ENCODE data around the gene NAA40. TPM values are rescaled to one million over a fixed set of nuclear protein-coding genes. Genes with fewer than 3 reads are reported as not detected.

The NAA40 gene
- total and polyA plus RNA-seq, 2 experiments from 2014 or later: 10.1 to 24.6 TPM

DNA sequence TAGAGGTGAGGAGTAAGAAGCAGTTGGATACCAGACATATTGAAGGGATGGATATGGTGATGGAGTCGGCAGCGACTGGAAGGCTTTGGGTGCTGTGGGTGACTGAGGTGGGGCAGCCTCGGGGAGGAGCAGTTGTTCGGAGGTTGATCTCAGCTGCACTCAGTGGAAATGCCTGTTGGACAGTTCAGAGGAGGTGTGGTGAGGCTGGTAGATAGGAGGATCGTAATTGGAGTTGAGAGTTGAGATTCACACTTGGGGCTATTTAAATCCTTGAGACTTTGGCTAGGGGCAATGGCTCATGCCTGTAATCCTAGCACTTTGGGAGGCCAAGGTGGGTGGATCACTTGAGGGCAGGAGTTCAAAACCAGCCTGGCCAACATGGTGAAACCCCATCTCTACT, 54.3 kb downstream of the NAA40 start:
- H3K79me2 ChIP-seq (replicated peaks; ENCODE audit: insufficient read depth): peaks cover 22% of the 10 kb centered on the region
- no peak overlapping the region for H2AFZ ChIP-seq
- Mint-ChIP-seq H3K36me3 (ENCODE audit: low read depth) (peaks cover 83% of the 10 kb centered on the region), H3K9me3 (no peaks in the 10 kb centered on the region; the same call in 2 of the 3 replicates), H3K27me3 (ENCODE audit: insufficient read depth, low read depth, poor library complexity) (peaks cover 9% of the 10 kb centered on the region), H3K4me1 (peaks cover 14% of the 10 kb centered on the region), H3K4me3 (no peak overlapping the region), H3K27ac (no peak overlapping the region)
- H3K27ac ChIP-seq (ENCODE audit: low read depth): no peak overlapping the region
- H3K27me3 ChIP-seq (ENCODE audit: insufficient read depth): no peaks in the 10 kb centered on the region
- no peak for ATAC-seq
- DNase-seq (ENCODE audit: low spot score): no peak
- no peak for TF ChIP-seq POLR2AphosphoS5 (IDR thresholded peaks at IDR 0.05; ENCODE audit: low read depth)
- no peak for TF ChIP-seq ETS1 (IDR thresholded peaks at IDR 0.05)
- TF ChIP-seq, protein P1, sequence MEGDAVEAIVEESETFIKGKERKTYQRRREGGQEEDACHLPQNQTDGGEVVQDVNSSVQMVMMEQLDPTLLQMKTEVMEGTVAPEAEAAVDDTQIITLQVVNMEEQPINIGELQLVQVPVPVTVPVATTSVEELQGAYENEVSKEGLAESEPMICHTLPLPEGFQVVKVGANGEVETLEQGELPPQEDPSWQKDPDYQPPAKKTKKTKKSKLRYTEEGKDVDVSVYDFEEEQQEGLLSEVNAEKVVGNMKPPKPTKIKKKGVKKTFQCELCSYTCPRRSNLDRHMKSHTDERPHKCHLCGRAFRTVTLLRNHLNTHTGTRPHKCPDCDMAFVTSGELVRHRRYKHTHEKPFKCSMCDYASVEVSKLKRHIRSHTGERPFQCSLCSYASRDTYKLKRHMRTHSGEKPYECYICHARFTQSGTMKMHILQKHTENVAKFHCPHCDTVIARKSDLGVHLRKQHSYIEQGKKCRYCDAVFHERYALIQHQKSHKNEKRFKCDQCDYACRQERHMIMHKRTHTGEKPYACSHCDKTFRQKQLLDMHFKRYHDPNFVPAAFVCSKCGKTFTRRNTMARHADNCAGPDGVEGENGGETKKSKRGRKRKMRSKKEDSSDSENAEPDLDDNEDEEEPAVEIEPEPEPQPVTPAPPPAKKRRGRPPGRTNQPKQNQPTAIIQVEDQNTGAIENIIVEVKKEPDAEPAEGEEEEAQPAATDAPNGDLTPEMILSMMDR (conservative IDR thresholded peaks at IDR 0.05; ENCODE audit: low read depth in 2 of 2): no peak
- no peak for TF ChIP-seq ZNF331 (CRISPR knock-in tag; IDR thresholded peaks at IDR 0.05; ENCODE audit: low read depth)
- TF ChIP-seq, protein P2, sequence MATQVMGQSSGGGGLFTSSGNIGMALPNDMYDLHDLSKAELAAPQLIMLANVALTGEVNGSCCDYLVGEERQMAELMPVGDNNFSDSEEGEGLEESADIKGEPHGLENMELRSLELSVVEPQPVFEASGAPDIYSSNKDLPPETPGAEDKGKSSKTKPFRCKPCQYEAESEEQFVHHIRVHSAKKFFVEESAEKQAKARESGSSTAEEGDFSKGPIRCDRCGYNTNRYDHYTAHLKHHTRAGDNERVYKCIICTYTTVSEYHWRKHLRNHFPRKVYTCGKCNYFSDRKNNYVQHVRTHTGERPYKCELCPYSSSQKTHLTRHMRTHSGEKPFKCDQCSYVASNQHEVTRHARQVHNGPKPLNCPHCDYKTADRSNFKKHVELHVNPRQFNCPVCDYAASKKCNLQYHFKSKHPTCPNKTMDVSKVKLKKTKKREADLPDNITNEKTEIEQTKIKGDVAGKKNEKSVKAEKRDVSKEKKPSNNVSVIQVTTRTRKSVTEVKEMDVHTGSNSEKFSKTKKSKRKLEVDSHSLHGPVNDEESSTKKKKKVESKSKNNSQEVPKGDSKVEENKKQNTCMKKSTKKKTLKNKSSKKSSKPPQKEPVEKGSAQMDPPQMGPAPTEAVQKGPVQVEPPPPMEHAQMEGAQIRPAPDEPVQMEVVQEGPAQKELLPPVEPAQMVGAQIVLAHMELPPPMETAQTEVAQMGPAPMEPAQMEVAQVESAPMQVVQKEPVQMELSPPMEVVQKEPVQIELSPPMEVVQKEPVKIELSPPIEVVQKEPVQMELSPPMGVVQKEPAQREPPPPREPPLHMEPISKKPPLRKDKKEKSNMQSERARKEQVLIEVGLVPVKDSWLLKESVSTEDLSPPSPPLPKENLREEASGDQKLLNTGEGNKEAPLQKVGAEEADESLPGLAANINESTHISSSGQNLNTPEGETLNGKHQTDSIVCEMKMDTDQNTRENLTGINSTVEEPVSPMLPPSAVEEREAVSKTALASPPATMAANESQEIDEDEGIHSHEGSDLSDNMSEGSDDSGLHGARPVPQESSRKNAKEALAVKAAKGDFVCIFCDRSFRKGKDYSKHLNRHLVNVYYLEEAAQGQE (IDR thresholded peaks at IDR 0.05; ENCODE audit: unreplicated experiment): no peak
- TF ChIP-seq, protein P3, sequence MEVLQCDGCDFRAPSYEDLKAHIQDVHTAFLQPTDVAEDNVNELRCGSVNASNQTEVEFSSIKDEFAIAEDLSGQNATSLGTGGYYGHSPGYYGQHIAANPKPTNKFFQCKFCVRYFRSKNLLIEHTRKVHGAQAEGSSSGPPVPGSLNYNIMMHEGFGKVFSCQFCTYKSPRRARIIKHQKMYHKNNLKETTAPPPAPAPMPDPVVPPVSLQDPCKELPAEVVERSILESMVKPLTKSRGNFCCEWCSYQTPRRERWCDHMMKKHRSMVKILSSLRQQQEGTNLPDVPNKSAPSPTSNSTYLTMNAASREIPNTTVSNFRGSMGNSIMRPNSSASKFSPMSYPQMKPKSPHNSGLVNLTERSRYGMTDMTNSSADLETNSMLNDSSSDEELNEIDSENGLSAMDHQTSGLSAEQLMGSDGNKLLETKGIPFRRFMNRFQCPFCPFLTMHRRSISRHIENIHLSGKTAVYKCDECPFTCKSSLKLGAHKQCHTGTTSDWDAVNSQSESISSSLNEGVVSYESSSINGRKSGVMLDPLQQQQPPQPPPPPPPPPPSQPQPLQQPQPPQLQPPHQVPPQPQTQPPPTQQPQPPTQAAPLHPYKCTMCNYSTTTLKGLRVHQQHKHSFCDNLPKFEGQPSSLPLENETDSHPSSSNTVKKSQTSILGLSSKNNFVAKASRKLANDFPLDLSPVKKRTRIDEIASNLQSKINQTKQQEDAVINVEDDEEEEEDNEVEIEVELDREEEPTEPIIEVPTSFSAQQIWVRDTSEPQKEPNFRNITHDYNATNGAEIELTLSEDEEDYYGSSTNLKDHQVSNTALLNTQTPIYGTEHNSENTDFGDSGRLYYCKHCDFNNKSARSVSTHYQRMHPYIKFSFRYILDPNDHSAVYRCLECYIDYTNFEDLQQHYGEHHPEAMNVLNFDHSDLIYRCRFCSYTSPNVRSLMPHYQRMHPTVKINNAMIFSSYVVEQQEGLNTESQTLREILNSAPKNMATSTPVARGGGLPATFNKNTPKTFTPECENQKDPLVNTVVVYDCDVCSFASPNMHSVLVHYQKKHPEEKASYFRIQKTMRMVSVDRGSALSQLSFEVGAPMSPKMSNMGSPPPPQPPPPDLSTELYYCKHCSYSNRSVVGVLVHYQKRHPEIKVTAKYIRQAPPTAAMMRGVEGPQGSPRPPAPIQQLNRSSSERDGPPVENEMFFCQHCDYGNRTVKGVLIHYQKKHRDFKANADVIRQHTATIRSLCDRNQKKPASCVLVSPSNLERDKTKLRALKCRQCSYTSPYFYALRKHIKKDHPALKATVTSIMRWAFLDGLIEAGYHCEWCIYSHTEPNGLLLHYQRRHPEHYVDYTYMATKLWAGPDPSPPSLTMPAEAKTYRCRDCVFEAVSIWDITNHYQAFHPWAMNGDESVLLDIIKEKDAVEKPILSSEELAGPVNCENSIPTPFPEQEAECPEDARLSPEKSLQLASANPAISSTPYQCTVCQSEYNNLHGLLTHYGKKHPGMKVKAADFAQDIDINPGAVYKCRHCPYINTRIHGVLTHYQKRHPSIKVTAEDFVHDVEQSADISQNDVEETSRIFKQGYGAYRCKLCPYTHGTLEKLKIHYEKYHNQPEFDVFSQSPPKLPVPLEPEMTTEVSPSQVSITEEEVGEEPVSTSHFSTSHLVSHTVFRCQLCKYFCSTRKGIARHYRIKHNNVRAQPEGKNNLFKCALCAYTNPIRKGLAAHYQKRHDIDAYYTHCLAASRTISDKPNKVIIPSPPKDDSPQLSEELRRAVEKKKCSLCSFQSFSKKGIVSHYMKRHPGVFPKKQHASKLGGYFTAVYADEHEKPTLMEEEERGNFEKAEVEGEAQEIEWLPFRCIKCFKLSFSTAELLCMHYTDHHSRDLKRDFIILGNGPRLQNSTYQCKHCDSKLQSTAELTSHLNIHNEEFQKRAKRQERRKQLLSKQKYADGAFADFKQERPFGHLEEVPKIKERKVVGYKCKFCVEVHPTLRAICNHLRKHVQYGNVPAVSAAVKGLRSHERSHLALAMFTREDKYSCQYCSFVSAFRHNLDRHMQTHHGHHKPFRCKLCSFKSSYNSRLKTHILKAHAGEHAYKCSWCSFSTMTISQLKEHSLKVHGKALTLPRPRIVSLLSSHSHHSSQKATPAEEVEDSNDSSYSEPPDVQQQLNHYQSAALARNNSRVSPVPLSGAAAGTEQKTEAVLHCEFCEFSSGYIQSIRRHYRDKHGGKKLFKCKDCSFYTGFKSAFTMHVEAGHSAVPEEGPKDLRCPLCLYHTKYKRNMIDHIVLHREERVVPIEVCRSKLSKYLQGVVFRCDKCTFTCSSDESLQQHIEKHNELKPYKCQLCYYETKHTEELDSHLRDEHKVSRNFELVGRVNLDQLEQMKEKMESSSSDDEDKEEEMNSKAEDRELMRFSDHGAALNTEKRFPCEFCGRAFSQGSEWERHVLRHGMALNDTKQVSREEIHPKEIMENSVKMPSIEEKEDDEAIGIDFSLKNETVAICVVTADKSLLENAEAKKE (CRISPR knock-in tag; IDR thresholded peaks at IDR 0.05): no peak
- TF ChIP-seq STAT1 (IDR thresholded peaks at IDR 0.05; ENCODE audit: unreplicated experiment): no peak
- TF ChIP-seq JUNB (IDR thresholded peaks at IDR 0.05; ENCODE audit: unreplicated experiment): no peak
- TF ChIP-seq CREB1 (CRISPR knock-in tag; IDR thresholded peaks at IDR 0.05; ENCODE audit: low read depth): no peak
- no peak for TF ChIP-seq EZH2 (IDR thresholded peaks at IDR 0.05; ENCODE audit: low read depth, unreplicated experiment)
- TF ChIP-seq NANOG (IDR thresholded peaks at IDR 0.05; ENCODE audit: borderline replicate concordance): no peak
- no peak for TF ChIP-seq ZNF114 (CRISPR knock-in tag; IDR thresholded peaks at IDR 0.05)
- TF ChIP-seq EZH2phosphoT487 (IDR thresholded peaks at IDR 0.05; ENCODE audit: unreplicated experiment): no peak
- H3K36me3 ChIP-seq (ENCODE audit: insufficient read depth): peaks cover 11% of the 10 kb centered on the region; the same call in 1 of the 2 replicates
- H3F3A ChIP-seq (replicated peaks; ENCODE audit: low read depth): peaks cover 25% of the 10 kb centered on the region
- peaks cover 13% of the 10 kb centered on the region for H4K20me1 ChIP-seq (replicated peaks; ENCODE audit: insufficient read depth)
- H3K4me1 ChIP-seq (ENCODE audit: insufficient read depth): peaks cover 8% of the 10 kb centered on the region
- no peak overlapping the region for H3K4me3 ChIP-seq
- H3K4me2 ChIP-seq: no peak overlapping the region
- H3K9me2 ChIP-seq (ENCODE audit: insufficient read depth): no peaks in the 10 kb centered on the region

All from GM23338 (cell line).